Neuron (in vitro differentiated cells): Measurements from ENCODE around the gene GRID1.

Experiments used
- H2AFZ ChIP-seq: one replicate; pipeline ENCODE4 v1.6.1; 2013; ENCODE audit warnings: low read depth, mild to moderate bottlenecking, inconsistent platforms, low read length, moderate library complexity
- H3K27me3 ChIP-seq: one replicate; pipeline ENCODE4 v1.6.1; 2013; ENCODE audit warnings: low read length; ENCODE audit not compliant: insufficient read depth
- H3K36me3 ChIP-seq: one replicate; pipeline ENCODE4 v1.6.1; 2013; ENCODE audit warnings: low read length; ENCODE audit not compliant: insufficient read depth
- H3K4me1 ChIP-seq: one replicate; pipeline ENCODE4 v1.6.1; 2013; ENCODE audit warnings: low read length; ENCODE audit not compliant: insufficient read depth
- H3K4me3 ChIP-seq: 2 replicates; pipeline ENCODE4 v1.5.1; 2013; ENCODE audit warnings: mild to moderate bottlenecking, low read length, moderate library complexity
- H3K9me3 ChIP-seq: one replicate; pipeline ENCODE4 v1.6.1; 2013; ENCODE audit warnings: low read length

The GRID1 gene

GRCh38 chr10:86400705-86401587 is 34.4 kb upstream of the GRID1 start:
- Histone ChIP-seq H3K27me3 (peaks cover 45% of the 10 kb centered on the region), H2AFZ (peak overlapping the region; percentile 93), H3K4me3 (peak overlapping the region; percentile 59), H3K4me1 (peaks cover 12% of the 10 kb centered on the region), H3K36me3 (no peaks in the 10 kb centered on the region), H3K9me3 (peaks cover 2% of the 10 kb centered on the region)

- Histone ChIP-seq H3K27me3 (peaks cover 45% of the 10 kb centered on the region), H3K9me3 (no peaks in the 10 kb centered on the region), H2AFZ (peak overlapping the region; percentile 93), H3K36me3 (no peaks in the 10 kb centered on the region), H3K4me3 (peak overlapping the region; percentile 59), H3K4me1 (peaks cover 12% of the 10 kb centered on the region)
Observed at GRCh38 chr10:86399879-86400704, 33.5 kb upstream of the GRID1 start.

- peak overlapping the region; percentile 59 for H3K4me3 ChIP-seq
Observed at GRCh38 chr10:86399514-86399878, 32.9 kb upstream of the GRID1 start.

GRCh38 chr10:86397120-86397519 is 30.5 kb upstream of the GRID1 start:
- no peak overlapping the region for H2AFZ ChIP-seq
- H3K4me3 ChIP-seq, result no peak overlapping the region
- no peaks in the 10 kb centered on the region for H3K36me3 ChIP-seq
- H3K9me3 ChIP-seq, result no peaks in the 10 kb centered on the region
- peaks cover 12% of the 10 kb centered on the region for H3K4me1 ChIP-seq
- H3K27me3 ChIP-seq, result peaks cover 37% of the 10 kb centered on the region

More at GRCh38 chr10:86399514-86399878, 32.9 kb upstream of the GRID1 start:
- peaks cover 45% of the 10 kb centered on the region for H3K27me3 ChIP-seq
- H3K9me3 ChIP-seq, result no peaks in the 10 kb centered on the region
- H2AFZ ChIP-seq, result peak overlapping the region; percentile 93
- H3K36me3 ChIP-seq, result no peaks in the 10 kb centered on the region
- H3K4me1 ChIP-seq, result peaks cover 12% of the 10 kb centered on the region

GRCh38 chr10:86393862-86394455 is 27.4 kb upstream of the GRID1 start:
- H3K36me3 ChIP-seq, result no peaks in the 10 kb centered on the region
- no peaks in the 10 kb centered on the region for H3K4me1 ChIP-seq
- no peaks in the 10 kb centered on the region for H3K9me3 ChIP-seq
- H3K4me3 ChIP-seq, result no peak overlapping the region
- no peak overlapping the region for H2AFZ ChIP-seq
- peaks cover 52% of the 10 kb centered on the region for H3K27me3 ChIP-seq

- H3K36me3 ChIP-seq, result no peaks in the 10 kb centered on the region
- H3K27me3 ChIP-seq, result peaks cover 48% of the 10 kb centered on the region
- H2AFZ ChIP-seq, result no peak overlapping the region
- no peaks in the 10 kb centered on the region for H3K9me3 ChIP-seq
- no peaks in the 10 kb centered on the region for H3K4me1 ChIP-seq
- H3K4me3 ChIP-seq, result no peak overlapping the region
Observed at GRCh38 chr10:86393362-86393761, 26.8 kb upstream of the GRID1 start.

- H2AFZ ChIP-seq, result no peak overlapping the region
- no peaks in the 10 kb centered on the region for H3K4me1 ChIP-seq
- no peaks in the 10 kb centered on the region for H3K9me3 ChIP-seq
- peaks cover 52% of the 10 kb centered on the region for H3K27me3 ChIP-seq
- H3K4me3 ChIP-seq, result no peak overlapping the region
- H3K36me3 ChIP-seq, result no peaks in the 10 kb centered on the region
Observed at GRCh38 chr10:86392723-86393094, 26.1 kb upstream of the GRID1 start.

- Histone ChIP-seq H3K4me1 (no peaks in the 10 kb centered on the region), H2AFZ (no peak overlapping the region), H3K27me3 (peaks cover 53% of the 10 kb centered on the region), H3K36me3 (no peaks in the 10 kb centered on the region), H3K4me3 (no peak overlapping the region), H3K9me3 (no peaks in the 10 kb centered on the region)
Observed at GRCh38 chr10:86391986-86392722, 25.6 kb upstream of the GRID1 start.

GRCh38 chr10:86391236-86391840 is 24.7 kb upstream of the GRID1 start:
- Histone ChIP-seq H3K4me3 (no peak overlapping the region), H3K27me3 (peaks cover 51% of the 10 kb centered on the region), H3K36me3 (no peaks in the 10 kb centered on the region), H2AFZ (no peak overlapping the region), H3K4me1 (no peaks in the 10 kb centered on the region), H3K9me3 (no peaks in the 10 kb centered on the region)

- Histone ChIP-seq H3K4me3 (no peak overlapping the region), H3K36me3 (no peaks in the 10 kb centered on the region), H3K27me3 (peaks cover 50% of the 10 kb centered on the region), H3K9me3 (no peaks in the 10 kb centered on the region), H2AFZ (no peak overlapping the region), H3K4me1 (no peaks in the 10 kb centered on the region)
Observed at GRCh38 chr10:86390337-86391120, 23.9 kb upstream of the GRID1 start.

- Histone ChIP-seq H3K36me3 (no peaks in the 10 kb centered on the region), H2AFZ (no peak overlapping the region), H3K9me3 (no peaks in the 10 kb centered on the region), H3K4me1 (no peaks in the 10 kb centered on the region), H3K27me3 (peaks cover 50% of the 10 kb centered on the region), H3K4me3 (no peak overlapping the region)
Observed at GRCh38 chr10:86389441-86390193, 23.0 kb upstream of the GRID1 start.
